NCI-H146 (cell line): ENCODE measurements around the gene SNW1.
A peak's percentile ranks its signal among the peaks of the same experiment; 100 is the strongest.
"Not testable (repeated sequence)": the region's sequence is repeated elsewhere in the genome, so short reads cannot be mapped to it uniquely, and the experiment has no call there.

ENCODE experiments used
- DNase-seq: peaks from one replicate; lab custom pipeline; 2025; lab: John Stamatoyannopoulos, UW

Gene SNW1

GRCh38 chr14:77747425-77747824 is 13.5 kb downstream of the SNW1 start:
- DNase-seq: not testable (repeated sequence)

GRCh38 chr14:77746064-77746702 is 14.8 kb downstream of the SNW1 start:
- peak; percentile 0 for DNase-seq

- DNase-seq: no peak
Observed at GRCh38 chr14:77741438-77741837, 19.5 kb downstream of the SNW1 start.

- DNase-seq: no peak
Observed at GRCh38 chr14:77738559-77739250, 22.3 kb downstream of the SNW1 start.

- no peak for DNase-seq
Observed at GRCh38 chr14:77730976-77731497, 29.9 kb downstream of the SNW1 start.

GRCh38 chr14:77722301-77722700 is 38.7 kb downstream of the SNW1 start:
- DNase-seq: no peak

- DNase-seq: no peak
Observed at GRCh38 chr14:77721437-77721836, 39.5 kb downstream of the SNW1 start.

- no peak for DNase-seq
Observed at GRCh38 chr14:77717608-77718305, 43.2 kb downstream of the SNW1 start.

GRCh38 chr14:77714926-77715325 is 46.0 kb downstream of the SNW1 start:
- no peak for DNase-seq

GRCh38 chr14:77710364-77710763 is 50.6 kb downstream of the SNW1 start:
- no peak for DNase-seq

- no peak for DNase-seq
Observed at GRCh38 chr14:77709412-77709811, 51.5 kb downstream of the SNW1 start.

GRCh38 chr14:77708749-77709148 is 52.2 kb downstream of the SNW1 start:
- no peak for DNase-seq

GRCh38 chr14:77707724-77708408 is 53.1 kb downstream of the SNW1 start, which contains the start of the genes ALKBH1 and SLIRP:
Gene ALKBH1, minus strand, starts transcription at chr14:77708023. Its CDS starts 19 bp downstream, at chr14:77708004.
Gene SLIRP, plus strand, starts transcription at chr14:77708103. Its CDS starts 9 bp downstream, at chr14:77708112.
- peak; percentile 78 for DNase-seq

- no peak for DNase-seq
Observed at GRCh38 chr14:77707355-77707723, 53.6 kb downstream of the SNW1 start.

- no peak for DNase-seq
Observed at GRCh38 chr14:77691259-77691658, 69.7 kb downstream of the SNW1 start.

GRCh38 chr14:77682158-77682553 is 78.8 kb downstream of the SNW1 start:
- DNase-seq: no peak

GRCh38 chr14:77681196-77682157 is 79.5 kb downstream of the SNW1 start:
- no peak for DNase-seq

GRCh38 chr14:77674931-77675330 is 86.0 kb downstream of the SNW1 start:
- peak; percentile 26 for DNase-seq

GRCh38 chr14:77673193-77673592 is 87.8 kb downstream of the SNW1 start:
- no peak for DNase-seq
